HG03135 (cell line): ENCODE data around the gene SPATA45.

Experiments
- ATAC-seq: cut with Tn5 transposase; IDR thresholded peaks from one replicate; pipeline ENCODE4 v1.9.1; 2021; ENCODE audit warnings: mild to moderate bottlenecking, moderate library complexity; ENCODE audit not compliant: unreplicated experiment

The SPATA45 gene

DNA sequence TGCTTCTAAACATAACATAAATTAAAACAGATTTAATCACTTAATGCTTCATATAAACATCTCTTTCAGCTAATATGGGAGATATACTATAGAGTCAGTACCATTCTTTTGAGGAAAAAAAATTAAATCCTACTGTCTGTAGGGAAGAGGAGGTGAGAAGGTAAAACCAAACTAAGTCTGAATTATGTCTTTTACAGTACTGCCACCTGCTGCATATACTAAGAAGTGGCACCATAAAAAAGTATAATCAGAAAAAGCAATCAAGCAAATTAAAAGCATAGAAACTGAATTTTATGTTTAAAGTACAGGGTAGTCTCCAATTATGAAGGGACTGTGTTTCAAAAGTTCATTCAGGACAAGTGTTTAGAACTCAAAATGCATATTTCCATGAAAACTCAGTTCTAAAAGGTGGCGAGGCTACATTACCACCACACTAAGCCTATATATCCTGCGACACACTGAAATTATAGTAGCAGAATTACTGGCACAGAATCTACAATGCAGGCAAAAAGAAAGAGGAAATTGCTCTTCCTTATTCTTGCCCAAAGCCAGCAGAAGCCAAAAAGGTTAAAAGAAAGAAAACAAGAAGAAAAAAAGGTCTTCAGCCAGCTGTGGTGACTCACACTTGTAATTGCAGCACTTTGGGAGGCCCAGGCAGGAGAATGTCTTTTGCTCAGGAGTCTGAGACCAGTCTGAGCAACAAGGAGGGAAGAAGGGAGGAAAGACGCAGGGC is 64.9 kb downstream of the SPATA45 start:
- ATAC-seq: no peak

DNA sequence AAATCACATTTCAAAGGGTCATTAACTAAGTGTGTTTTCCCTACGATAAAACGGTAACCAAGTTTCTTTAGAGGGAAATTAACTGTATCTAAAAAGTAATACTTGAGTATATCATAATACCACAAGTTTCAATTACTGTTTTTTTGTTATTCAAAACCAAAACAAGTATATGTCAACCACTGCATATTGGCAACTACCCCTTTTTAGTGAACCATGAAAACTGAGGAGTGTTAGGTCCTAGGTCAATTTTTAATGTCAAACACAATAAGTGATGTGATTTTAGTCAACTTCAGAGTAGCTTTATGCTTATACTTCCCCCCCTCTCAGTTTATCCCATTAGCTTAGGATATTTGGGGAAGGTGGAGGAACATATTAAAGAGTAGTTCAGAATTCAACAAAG is 66.2 kb downstream of the SPATA45 start:
- ATAC-seq: no peak

DNA sequence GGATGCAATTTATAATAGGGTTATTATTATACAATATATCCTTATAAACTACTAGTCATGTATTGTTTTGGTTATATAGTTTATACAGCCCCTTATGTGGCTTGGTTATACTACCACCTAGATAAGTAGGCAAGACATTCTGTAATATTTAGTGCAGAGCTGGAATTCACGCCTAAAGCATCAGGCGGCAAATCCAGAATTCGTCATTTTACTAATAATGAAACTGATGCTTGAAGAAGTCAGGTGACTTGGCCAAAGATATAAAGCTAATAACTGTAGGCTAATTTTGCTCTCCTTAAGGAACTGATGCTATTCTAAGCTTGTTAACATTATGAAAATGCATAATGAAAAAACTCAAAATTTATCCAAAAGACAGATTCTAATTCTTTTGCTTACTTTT is 66.7 kb downstream of the SPATA45 start:
- ATAC-seq: no peak
